NCI-H1694 treated with DMSO at 0.1 percent for 48 hours (cell line): Measurements from ENCODE around the gene PKD2.
A peak's percentile ranks its signal among the peaks of the same experiment; 100 is the strongest.

ENCODE experiments used
- DNase-seq: peaks from one replicate; lab custom pipeline; 2025; lab: John Stamatoyannopoulos, UW

Gene PKD2

DNA sequence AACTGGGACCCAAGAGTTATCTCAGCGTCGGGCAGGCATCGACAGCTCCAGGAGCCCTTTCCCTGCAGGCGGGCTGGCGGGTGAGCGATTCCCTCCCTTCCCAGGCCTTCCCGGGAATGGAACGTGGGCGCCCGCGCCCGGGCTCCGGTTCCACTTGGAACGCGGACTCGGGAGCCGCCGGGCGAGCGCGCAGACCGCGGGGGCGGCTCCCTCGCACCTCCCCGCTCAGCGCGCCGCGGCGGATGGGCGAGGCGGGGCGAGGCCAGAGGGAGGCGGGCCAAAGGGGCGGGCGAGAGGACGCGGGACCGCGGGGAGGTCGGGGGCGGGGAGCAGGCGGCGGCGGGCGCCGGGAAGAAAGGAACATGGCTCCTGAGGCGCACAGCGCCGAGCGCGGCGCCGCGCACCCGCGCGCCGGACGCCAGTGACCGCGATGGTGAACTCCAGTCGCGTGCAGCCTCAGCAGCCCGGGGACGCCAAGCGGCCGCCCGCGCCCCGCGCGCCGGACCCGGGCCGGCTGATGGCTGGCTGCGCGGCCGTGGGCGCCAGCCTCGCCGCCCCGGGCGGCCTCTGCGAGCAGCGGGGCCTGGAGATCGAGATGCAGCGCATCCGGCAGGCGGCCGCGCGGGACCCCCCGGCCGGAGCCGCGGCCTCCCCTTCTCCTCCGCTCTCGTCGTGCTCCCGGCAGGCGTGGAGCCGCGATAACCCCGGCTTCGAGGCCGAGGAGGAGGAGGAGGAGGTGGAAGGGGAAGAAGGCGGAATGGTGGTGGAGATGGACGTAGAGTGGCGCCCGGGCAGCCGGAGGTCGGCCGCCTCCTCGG lies at the start of gene PKD2:
Gene PKD2 (plus strand): TSS at position 332 of the 818 bp plus-strand sequence. CDS start 99 bp downstream, at position 431.
- peak; percentile 30 for DNase-seq

DNA sequence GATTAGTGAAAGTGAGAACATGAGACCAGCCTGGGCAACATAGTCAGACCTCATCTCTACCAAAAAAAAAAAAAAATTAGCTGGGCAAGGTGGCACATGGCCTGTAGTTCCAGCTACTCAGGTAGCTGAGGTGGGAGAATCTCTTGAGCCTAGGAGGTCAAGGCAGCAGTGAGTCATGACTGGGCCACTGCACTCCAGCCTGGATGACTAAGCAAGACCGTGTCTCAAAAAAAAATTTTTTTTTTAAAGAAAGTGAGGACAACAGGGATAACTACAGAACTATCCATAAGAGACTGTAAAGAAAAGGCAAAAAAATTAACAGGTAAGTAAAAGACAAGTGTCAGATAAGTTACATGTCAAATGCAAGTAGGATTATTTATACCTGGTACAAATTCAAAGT lies 45.4 kb upstream of the PKD2 start:
- no peak for DNase-seq

DNA sequence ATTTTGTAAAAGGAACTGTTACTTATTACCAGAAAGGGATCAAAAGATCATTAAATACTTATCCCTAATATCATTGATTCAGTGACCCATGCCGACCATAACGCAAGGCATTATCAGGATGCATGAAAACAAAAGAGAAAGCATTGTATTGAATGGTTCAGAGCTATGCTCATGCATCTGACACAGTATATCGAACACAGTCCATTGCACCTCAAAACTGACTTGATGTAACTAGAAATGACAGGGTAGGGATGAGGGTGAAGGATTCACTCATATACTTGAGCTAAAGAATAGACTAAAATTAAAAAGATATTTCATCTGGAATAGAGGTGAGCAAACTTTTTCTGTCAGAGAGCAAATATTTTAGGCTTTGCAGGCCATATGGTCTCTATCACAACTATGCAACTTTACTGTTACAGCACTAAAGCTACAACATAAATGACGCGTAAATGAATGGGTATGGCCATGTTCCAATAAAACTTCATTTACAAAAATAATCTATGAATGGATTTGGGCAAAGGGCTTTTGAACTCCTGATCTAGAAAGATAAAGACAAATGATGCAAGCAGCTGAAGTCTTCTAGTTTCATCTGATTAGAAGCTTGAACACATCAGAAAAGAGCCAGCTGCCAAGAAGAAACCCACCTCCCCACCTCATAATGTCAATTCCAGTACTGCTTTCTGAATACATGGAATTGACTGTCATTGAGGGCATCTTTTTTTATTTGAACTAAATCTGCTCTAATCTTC lies 44.9 kb upstream of the PKD2 start:
- peak; percentile 28 for DNase-seq

DNA sequence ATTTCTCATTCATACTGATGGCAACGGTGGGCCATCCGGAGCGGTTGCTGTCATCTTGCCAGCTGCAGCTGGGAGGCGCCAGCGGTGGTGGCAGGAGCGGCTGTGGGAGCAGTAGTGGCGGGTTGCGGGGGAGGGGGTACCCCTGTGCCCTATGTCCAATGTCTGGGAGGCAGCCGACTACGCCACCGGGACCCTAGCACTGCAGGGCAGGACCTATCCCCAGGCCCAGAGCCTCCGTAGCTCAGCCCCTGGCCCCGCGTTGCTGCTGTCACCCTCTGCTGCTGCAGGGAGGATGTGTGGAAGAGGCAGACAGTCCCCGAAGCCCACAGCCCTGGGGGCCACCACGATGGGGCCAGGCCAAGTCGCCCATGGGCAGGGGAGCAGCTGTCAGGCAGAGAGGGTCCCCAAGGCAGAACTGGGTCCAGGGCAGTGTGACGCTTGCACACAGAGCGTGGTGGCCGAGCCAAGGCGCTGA lies 41.9 kb upstream of the PKD2 start:
- no peak for DNase-seq

DNA sequence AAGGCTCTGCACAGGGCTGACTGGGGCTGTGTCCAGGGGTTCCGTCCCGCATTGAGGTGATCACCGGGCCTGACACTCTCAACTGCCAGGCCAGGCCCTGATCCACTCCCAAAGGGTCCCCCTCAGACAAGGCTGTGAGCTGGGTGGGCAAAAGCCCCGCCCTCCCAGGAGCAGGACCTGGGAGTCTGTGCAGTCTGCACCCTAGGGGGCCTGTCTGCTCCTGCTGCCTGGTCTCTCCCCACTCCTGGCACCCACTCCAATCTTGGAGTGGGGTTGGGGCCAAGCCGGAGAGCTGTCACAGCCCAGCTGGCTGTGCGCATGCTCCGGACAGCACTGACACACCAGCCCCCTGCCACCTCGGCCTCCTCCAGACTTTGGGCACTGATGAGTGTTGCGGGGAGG lies 41.3 kb upstream of the PKD2 start:
- no peak for DNase-seq

DNA sequence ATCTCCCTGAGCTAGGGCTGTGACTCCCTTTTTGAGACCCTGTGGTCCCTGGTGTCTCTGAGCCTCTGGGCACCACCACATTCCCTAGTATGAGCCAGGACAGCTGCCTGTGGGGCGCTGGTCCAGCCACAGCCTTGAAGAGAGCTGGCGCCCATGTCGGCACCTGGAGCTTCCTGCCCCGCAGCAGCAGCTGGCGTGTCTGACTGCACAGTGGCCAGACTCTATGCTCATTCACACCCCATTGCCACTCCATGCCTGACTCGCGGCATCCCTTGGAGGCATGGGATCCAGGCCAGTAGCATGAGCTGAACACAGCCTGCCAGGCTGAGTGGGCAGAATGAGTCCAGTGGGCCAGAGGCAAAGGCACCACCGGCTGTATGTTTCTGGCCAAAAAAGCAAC lies 40.2 kb upstream of the PKD2 start:
- DNase-seq, result no peak

DNA sequence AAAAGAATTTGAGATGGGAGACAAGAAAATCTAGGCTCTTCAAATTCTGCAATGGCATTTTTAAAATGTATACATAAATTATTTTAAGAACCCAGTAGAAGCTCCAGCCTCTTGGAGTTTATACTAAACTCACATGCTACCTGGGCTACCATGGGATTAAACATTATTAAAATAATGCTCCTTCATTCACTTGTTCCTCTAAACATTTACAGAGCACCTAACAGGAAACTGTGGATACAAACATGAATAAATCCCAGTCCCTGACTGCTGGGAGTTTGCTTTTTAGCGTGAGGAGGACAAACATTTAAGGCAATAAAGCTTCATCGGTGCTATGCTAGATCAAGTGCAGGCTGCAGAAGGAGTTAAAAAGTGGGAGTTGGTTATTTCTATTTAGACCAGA lies 37.3 kb upstream of the PKD2 start:
- DNase-seq, result no peak

DNA sequence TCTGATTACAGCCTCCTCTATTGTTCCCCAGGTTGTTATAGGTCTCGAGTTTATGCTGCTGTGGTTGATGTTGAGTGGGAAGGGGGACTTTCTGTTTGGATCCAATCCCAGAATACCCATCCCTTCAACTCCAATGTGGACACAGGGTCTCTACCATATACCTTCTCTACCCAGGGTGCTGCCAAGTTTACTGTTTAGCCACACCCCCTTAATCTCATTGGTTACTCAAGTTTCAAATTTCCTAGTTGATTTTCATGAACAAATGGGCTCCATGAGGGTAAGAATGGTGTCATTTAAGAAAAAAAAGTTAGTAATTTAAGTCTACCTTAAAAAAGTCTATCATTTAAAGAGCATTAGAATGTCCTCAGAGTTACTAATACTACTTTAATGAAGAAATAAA lies 35.6 kb upstream of the PKD2 start:
- no peak for DNase-seq

DNA sequence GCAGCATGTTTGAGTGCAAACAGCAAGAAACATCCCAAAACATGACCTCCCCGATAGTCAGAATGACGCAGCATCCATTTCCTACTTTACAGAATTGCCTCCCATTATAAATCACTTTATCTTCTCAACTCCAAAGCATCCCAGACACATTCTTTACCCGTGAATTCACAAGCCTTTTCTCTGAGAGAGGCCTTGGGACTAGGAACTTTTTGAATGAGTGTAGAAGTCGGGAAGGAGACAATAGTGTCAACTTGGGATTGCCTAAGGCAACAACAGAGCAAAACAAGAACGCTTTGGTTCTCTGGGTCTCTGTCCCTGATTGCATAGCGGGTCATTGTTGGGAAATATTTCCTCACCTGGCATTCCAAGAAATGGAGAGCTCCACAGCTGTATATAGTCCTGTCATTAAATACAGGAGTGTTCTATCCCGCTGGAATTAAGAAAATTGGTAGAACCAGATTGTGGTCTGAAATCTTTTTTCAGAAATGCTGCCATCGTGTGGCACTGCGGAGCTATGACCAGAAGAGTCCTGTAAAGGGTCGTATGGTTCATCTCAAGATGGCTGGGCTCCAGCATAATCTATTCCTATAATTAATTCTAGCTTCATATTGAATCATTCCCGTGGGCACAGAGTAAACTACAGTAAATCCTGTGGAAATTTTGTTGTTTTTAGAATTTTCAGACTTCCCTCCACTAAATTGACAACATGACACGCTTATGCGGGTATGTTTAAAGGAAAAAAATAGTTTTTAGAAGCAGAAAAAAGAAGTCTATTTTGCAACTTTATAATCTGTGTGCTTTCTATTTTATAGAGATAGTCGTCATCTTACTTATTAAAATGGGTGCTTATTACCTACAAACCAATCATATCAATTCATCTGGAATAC lies 33.9 kb upstream of the PKD2 start:
- peak; percentile 77 for DNase-seq

DNA sequence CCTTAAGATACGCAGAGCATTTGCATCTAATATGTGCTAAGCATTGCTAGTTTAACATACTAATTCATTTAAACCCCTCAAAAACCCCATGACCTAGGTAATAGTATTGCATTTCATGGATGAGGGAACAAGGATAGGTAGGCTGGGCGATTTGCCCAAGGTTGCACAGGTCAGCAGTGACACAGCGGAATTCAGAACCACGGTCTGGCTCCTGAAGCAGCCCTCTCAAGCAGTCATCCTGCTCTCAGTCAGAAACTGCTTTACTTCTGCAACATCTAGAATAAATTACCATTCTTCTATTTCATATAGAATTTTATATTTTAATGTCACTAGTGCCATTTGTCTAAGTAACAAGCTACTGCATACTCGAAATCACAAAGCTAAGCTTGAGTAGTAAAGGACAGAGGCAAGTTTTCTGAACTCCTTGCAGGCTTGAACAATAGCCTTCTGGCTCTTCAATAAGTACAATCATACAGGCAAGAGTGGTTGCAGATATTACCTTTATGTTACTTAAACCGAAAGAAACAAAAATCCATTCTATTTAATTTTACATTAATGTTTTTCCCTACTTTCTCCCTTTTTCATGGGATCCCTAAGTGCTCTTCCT lies 32.5 kb upstream of the PKD2 start:
- DNase-seq, result no peak

DNA sequence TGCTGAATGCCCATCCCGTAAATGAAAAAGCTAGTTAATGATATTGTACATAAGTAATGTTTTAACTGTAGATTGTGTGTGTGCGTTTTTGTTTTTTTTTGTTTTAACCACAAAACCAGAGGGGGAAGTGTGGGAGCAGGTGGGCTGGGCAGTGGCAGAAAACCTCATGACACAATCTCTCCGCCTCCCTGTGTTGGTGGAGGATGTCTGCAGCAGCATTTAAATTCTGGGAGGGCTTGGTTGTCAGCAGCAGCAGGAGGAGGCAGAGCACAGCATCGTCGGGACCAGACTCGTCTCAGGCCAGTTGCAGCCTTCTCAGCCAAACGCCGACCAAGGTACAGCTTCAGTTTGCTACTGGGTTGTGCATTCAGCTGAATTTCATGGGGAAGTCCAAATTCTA lies 32.0 kb upstream of the PKD2 start, which contains the start of gene SPP1:
Gene SPP1 (plus strand): TSS at position 249 of the 400 bp plus-strand sequence. CDS start 1,182 bp downstream, outside the sequence.
- peak; percentile 29 for DNase-seq

DNA sequence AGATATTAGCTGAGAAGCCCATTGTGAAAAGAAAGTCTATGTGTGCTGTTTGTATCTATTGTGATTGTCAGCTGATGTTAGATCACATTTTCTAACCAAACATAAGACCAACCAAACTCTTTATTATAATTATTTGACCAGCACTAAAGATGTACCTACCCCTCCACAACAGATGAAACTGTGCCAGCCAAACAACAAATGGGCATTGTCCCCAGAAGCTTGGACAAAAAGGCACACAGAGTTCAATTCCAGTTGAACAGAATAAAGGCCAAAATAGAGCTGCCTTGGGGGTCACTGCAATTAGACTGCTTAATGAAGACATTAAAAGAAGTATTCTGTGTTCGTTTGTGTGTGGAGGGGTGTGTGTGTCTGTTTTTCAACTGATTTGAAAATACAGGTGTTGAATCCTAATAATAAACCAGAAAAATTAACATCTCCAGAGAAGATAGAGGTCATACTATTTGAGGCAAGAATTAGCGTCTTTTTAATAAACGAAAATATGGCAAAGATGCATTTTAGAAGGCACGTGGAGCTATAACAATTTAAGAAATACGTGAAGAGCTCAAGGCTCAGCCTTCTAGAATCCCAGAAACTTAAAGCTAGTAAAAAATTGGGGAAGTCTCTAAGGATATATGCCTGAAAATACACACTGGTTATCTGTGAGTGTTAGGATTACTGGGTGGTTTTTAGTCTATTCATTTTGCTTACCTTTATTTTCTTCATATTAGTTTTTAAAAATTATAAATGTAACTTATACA lies 29.7 kb upstream of the PKD2 start:
- DNase-seq, result no peak

DNA sequence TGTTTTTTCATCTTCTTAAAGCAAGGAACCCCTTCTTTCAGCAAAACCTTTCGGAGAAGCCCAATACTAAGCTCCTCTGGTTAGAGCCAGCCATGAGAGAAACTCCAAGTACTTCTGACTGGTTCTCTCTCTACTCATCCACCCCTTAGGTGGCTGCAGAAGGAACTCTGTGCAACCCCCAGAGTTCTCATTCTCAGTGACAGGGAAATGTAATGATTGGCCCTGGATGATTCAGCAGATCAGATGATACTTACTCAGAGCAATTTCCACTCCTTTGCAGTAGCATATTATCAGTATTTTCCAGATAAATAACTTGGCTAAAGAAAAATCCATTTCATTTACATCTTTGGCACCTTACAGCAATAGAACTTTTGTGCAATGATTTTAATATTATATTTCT lies 28.8 kb upstream of the PKD2 start:
- no peak for DNase-seq

DNA sequence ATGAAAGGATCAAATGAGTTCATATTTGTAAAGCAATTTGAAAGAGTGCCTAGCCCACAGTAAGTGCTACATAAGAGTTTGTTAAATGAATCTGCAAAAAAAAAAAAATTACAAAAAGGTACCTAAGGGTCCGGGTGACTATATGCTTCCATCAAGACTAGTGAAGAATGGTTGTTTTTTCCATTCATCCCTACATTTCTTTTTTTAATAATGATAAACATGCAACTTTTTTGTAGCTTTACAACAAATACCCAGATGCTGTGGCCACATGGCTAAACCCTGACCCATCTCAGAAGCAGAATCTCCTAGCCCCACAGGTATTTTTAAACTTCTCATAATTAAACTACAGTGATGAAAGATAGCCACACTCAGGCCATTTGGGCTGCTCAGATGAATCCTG lies 27.6 kb upstream of the PKD2 start:
- no peak for DNase-seq

DNA sequence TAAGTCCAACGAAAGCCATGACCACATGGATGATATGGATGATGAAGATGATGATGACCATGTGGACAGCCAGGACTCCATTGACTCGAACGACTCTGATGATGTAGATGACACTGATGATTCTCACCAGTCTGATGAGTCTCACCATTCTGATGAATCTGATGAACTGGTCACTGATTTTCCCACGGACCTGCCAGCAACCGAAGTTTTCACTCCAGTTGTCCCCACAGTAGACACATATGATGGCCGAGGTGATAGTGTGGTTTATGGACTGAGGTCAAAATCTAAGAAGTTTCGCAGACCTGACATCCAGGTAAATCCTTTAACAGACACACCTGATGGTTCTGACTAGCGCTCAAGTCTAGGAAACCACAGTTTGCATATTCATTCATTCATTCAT lies 25.9 kb upstream of the PKD2 start:
- DNase-seq, result no peak

DNA sequence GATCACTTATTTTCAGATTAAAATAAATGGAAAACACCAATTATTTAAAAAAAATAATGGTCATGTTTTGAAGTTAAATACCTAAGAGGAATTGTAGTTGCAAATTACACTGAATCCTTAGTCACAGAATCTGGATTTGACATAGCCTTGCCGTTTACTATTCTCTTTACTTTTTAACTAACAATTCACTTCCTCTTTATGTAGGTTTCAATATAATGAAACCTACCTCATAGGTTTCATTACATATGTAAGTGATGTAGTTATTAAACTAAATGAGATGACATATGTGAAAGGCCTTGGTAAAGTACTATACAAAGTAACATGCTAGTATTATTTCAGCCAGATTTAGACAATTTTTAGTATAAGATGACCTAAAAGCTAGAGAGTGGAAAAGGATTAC lies 25.4 kb upstream of the PKD2 start:
- no peak for DNase-seq

DNA sequence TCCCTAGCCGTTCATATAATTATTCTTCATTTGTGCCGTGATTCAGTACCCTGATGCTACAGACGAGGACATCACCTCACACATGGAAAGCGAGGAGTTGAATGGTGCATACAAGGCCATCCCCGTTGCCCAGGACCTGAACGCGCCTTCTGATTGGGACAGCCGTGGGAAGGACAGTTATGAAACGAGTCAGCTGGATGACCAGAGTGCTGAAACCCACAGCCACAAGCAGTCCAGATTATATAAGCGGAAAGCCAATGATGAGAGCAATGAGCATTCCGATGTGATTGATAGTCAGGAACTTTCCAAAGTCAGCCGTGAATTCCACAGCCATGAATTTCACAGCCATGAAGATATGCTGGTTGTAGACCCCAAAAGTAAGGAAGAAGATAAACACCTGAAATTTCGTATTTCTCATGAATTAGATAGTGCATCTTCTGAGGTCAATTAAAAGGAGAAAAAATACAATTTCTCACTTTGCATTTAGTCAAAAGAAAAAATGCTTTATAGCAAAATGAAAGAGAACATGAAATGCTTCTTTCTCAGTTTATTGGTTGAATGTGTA lies 24.9 kb upstream of the PKD2 start:
- DNase-seq, result no peak

DNA sequence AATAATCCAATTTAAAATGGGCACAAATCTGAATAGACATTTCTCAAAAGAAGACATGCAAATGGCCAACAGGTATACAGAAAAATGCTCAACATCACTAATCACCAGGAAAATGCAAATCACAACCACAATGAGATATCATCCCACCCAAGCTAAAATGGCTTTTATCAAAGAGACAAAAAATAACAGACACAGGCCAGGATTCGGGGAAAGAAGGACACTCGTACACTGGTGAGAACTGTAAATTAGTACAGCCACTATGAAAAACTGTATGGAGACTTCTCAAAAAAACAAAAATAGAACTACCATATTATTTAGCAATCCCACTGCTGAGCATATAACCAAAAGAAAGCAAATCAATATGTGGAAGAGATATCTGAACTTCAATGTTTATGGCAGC lies 23.4 kb upstream of the PKD2 start:
- no peak for DNase-seq

DNA sequence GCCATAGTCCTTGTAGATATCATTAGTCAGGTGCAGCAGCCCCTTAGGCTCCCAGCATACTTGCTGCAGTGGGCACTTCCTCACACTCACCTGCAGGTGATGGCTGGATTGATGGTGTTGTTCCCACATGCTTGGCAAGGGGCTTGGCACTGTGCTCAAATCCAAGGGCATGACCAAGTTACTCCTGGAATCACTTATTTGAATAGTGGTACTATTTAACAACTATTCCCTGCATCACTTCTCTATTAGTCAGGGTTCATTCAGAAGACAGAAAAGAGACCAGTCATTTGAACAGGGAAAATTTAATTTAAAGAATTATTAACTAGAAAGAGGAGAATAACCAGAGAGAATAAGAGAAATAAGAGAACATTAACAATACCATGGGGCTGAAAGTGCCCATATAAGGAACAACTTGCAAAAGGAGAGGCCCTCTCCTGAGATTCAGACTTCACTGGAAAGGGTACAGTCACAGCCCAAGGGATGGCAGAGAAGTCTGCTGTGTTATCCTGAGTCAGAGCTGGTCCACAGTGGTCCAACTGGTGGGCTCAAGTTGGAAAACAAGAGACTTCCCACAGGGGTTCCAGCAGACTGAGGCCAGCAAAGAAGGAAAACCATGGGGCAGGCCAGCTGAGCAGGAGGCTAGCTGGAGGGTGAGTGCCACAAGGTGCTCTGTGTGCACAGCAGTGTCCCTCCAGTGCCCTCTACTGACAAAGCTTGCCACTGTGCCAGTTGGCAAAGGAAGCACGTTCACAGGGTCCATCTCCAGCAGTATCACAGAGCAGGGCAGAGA lies 22.1 kb upstream of the PKD2 start:
- peak; percentile 45 for DNase-seq

DNA sequence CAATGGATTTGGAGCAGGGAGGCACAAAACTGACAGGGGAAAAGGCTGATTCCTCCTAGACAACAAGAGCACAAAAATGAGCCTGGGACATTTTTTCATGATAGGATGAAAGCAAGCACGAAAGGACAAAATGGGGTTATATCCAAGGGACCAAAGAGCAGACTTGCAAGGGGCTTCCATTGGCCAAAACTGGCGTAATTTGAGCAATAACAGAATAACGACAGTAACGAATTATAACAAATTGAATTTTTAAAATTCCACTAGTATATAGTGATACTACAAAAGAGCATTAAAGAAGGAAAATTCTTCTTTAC lies 21.6 kb upstream of the PKD2 start:
- DNase-seq, result no peak
